Cardiac muscle cell (in vitro differentiated cells and primary cell): ENCODE measurements around the gene GABRG3. TPM values are rescaled to one million over a fixed set of nuclear protein-coding genes. Genes with fewer than 3 reads are reported as not detected.

ENCODE experiments used
- DNase-seq, 2 donors: peaks; one replicate each; pipeline versions ENCODE4 v3.0.0 to v3.0.0-alpha.2; 2010 to 2017; ENCODE audit warnings: low read depth in 1 of 2, low spot score in 1 of 2
- H3K27ac ChIP-seq: fragments of 200-600 bp; sonication (generic); 2 replicates; pipeline ENCODE4 v1.5.1; 2016
- H3K27me3 ChIP-seq: fragments of 200-600 bp; sonication (generic); 2 replicates; pipeline ENCODE4 v1.6.0; 2016; ENCODE audit warnings: control low read depth
- H3K36me3 ChIP-seq: fragments of 200-600 bp; sonication (generic); 2 replicates; pipeline ENCODE4 v1.5.1; 2016; ENCODE audit warnings: control low read depth
- H3K4me1 ChIP-seq: fragments of 200-600 bp; sonication (generic); 2 replicates; pipeline ENCODE4 v1.8.1; 2017; ENCODE audit warnings: low read depth, mild to moderate bottlenecking, mixed run types
- H3K4me3 ChIP-seq: fragments of 200-600 bp; sonication (generic); 2 replicates; pipeline ENCODE4 v1.5.1; 2016; ENCODE audit warnings: mild to moderate bottlenecking
- H3K9me3 ChIP-seq: fragments of 200-600 bp; sonication (generic); 2 replicates; pipeline ENCODE4 v1.5.1; 2017; ENCODE audit warnings: low read depth, mild to moderate bottlenecking, control low read depth
- polyA plus RNA-seq: library from polyadenylated mRNA; unstranded; fragments of >200 nt; fragmentation: Nextera tagmentation; extraction: Ambion mirVana; gene quantifications from 2 replicates; pipeline ENCODE4 v1.2.1, GENCODE V29; 2016
- total RNA-seq: library from RNA; depleted of rRNA; stranded (reverse); fragments of >200 nt; gene quantifications from 2 replicates; pipeline ENCODE4 v1.2.3, GENCODE V29; 2016
- TF ChIP-seq, protein P1 (sequence below): IDR thresholded peaks from 2 replicates; pipeline ENCODE4 v1.5.1; 2012; ENCODE audit warnings: low read depth, mild to moderate bottlenecking, low read length

Gene GABRG3
- total and polyA plus RNA-seq, 2 experiments from 2014 or later = not detected

DNA sequence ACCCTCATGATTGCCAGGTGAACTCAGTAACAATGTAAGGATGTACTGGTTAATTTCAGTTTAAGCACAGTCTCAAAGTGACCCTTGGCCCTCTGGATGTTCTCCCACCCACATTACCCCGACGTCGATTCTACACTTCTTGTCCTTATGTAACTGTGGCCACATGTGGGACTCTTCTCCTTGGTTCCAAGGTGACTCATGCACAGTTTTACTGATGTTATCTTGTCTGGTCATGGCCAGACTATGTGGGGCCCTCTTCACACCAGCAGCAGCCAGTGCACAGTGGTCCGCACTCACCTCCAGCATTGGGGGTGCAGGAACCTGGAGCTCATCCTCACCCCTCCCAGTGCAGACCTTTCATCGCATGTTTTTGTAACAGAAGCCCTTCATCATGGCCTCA, 608.8 kb downstream of the GABRG3 start:
- no peak for DNase-seq
- Histone ChIP-seq H3K4me1 (no peaks in the 10 kb centered on the region), H3K27ac (no peak overlapping the region), H3K4me3 (no peak overlapping the region), H3K27me3 (no peaks in the 10 kb centered on the region), H3K9me3 (no peaks in the 10 kb centered on the region), H3K36me3 (no peaks in the 10 kb centered on the region)
- TF ChIP-seq, protein P1, sequence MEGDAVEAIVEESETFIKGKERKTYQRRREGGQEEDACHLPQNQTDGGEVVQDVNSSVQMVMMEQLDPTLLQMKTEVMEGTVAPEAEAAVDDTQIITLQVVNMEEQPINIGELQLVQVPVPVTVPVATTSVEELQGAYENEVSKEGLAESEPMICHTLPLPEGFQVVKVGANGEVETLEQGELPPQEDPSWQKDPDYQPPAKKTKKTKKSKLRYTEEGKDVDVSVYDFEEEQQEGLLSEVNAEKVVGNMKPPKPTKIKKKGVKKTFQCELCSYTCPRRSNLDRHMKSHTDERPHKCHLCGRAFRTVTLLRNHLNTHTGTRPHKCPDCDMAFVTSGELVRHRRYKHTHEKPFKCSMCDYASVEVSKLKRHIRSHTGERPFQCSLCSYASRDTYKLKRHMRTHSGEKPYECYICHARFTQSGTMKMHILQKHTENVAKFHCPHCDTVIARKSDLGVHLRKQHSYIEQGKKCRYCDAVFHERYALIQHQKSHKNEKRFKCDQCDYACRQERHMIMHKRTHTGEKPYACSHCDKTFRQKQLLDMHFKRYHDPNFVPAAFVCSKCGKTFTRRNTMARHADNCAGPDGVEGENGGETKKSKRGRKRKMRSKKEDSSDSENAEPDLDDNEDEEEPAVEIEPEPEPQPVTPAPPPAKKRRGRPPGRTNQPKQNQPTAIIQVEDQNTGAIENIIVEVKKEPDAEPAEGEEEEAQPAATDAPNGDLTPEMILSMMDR = no peak

DNA sequence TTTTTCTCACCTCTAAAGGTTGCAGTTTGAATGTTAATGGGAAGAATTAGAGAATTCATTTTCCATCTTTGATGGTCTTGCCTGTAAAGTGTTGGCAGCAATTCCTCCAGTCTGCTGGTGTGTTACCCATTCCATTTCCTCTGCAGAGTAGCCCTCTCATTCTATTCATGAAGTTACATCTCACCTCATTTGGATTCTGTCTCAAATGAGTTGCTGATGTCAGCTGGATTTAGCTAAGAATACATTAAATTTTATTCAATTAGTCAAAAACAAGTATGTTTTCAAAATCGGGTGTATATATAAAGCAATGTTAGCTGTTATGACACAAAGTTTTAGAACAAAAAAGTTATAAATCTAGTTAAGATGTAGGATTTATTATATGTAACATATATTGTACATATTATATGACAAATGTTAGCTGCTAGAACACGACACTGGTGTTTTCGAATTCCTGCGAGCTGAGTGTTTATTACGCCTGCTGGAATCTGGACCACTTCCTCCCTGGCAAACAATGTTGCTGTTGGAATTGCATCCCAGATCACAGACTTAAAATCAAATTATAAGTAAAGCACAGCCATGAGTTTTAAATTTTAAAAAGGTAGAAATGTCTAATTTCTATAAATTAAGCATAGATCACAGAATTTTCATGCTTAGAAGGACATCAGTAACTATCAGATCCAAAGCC, 611.9 kb downstream of the GABRG3 start:
- H3K36me3 ChIP-seq = no peaks in the 10 kb centered on the region
- no peaks in the 10 kb centered on the region for H3K27me3 ChIP-seq
- peak in 1 of 2 donors; percentile 26 for DNase-seq
- no peak overlapping the region for H3K27ac ChIP-seq
- no peaks in the 10 kb centered on the region for H3K9me3 ChIP-seq
- no peaks in the 10 kb centered on the region for H3K4me1 ChIP-seq
- no peak overlapping the region for H3K4me3 ChIP-seq
- TF ChIP-seq, protein P1 = no peak

DNA sequence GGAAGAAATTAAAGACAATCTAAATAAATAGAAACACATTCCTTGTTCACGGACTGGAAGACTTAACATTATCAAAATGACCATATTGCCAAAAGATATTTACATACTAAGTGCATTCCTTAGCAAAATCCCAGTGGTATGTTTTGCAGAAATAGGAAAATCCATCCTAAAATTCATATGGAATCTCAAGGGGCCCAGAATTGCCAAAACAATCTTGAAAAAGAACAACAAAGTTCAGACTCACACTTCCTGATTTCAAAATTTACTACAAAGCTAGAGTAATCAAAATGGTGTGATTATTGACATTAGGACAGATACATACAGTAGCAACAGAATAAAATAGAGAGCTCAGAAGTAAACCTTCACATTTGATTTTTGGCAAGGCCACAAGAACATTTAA, 612.7 kb downstream of the GABRG3 start:
- Histone ChIP-seq H3K27me3 (no peaks in the 10 kb centered on the region), H3K36me3 (no peaks in the 10 kb centered on the region), H3K27ac (no peak overlapping the region), H3K4me3 (no peak overlapping the region), H3K9me3 (no peaks in the 10 kb centered on the region), H3K4me1 (no peaks in the 10 kb centered on the region)
- no peak for DNase-seq
- TF ChIP-seq, protein P1 = no peak

DNA sequence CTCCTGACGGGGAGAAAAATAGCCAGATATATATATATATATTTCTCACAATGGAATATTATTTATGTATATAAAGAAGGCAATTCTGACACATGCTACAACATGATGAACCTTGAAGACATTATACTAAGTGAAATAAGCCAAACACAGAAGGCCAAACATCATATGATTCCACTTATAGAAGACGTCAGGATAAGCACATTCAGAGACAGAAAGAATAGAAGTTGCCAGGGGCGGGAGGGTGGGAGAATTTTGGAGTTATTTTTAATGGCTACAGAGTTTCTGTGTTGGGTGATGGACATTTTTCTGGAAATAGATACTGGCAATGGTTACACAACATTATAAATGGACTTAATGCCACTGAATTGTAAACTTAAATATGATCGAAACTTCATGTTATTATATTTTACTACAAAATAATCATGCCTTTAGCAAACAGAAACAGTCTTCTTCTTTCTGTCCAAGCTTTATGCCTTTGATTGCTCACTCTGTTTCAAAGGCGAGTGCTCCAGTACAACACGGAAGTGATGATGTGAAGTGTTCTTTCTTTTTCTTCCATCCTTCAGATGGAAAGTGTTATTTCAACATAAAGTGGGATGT, 614.2 kb downstream of the GABRG3 start:
- H3K36me3 ChIP-seq = no peaks in the 10 kb centered on the region
- no peak overlapping the region for H3K27ac ChIP-seq
- no peaks in the 10 kb centered on the region for H3K4me1 ChIP-seq
- TF ChIP-seq, protein P1 = no peak
- H3K4me3 ChIP-seq = no peak overlapping the region
- H3K9me3 ChIP-seq = no peaks in the 10 kb centered on the region
- no peak for DNase-seq
- H3K27me3 ChIP-seq = no peaks in the 10 kb centered on the region

DNA sequence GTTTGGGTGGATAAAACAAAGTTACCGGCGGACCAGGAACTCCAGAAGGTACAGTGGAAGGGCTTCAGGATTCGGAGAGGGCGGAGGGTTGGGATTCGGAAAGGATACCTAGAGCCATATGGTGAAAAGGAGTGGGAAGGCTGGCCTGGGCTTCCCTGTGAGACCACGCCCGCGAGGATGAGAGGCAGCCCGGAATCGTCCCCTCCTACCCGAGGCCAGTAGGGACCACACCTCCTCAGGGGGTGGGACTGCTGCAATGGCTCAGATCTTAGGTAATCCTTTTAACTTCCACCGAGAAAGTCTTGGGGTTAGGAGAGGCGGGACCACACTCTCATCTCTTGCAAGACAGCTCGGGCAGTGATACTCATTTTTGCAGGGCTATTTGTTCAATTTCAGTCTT, 616.8 kb downstream of the GABRG3 start:
- H3K27ac ChIP-seq = no peak overlapping the region
- no peak overlapping the region for H3K4me3 ChIP-seq
- H3K9me3 ChIP-seq = no peaks in the 10 kb centered on the region
- H3K36me3 ChIP-seq = no peaks in the 10 kb centered on the region
- no peaks in the 10 kb centered on the region for H3K4me1 ChIP-seq
- DNase-seq = peak in 1 of 2 donors; percentile 21
- H3K27me3 ChIP-seq = no peaks in the 10 kb centered on the region
- TF ChIP-seq, protein P1 = no peak
